ENCODE results near the gene SIL1.

SIL1 gene

DNA sequence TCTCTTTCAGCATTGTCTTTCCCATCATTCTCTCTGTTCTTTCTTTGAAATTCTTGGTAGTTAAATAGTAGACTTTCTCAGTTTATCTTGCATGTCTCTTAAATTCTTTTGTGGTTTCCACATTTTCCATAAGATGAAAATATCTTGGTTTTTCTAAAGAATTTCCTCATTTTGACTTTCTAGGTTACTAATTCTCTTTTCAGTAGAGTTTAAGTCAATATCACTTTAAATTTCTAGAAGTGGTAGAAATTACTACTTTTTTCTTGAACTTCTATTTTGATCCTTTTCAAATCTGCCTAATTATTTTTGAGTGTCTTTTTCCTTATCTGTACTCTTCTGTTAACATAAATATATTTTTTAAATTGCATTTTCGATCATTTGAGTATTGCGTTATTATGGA, 299.4 kb downstream of the SIL1 start:
- POLR2A ChIA-PET, result no interaction called here
- TF ChIP-seq BHLHE40 (IDR thresholded peaks at IDR 0.05; ENCODE audit: borderline replicate concordance) (no peak), ELF4 (IDR thresholded peaks at IDR 0.05) (no peak), CTBP1 (IDR thresholded peaks at IDR 0.05; ENCODE audit: borderline replicate concordance) (no peak)
- CTCF ChIA-PET, result no interaction called here
- DNase-seq (ENCODE audit: extremely low spot score), result no peak

DNA sequence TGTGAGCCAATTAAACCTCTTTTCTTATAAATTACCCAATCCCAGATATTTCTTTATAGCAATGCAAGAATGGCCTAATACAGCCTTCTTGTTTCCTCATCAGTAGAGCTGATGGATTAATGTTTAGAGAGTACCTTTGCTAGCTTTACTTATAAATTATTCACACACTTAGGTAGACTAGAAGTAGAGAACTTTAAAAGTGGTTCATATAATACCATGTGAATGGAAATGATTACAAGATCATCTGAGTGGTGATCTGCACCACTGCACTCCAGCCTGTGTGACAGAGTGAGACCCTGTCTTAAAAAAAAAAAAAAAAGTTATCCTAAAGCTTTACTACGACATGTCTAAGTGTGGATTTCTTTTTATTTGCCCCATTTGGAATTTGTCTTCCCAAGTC, 299.9 kb downstream of the SIL1 start:
- DNase-seq (ENCODE audit: extremely low spot score), result no peak
- CTCF ChIA-PET, result interaction anchor here (0.6 kb wide), 1 partner anchor 48 kb away, joined by 3 read pairs; no protein-coding TSS in a partner anchor
- TF ChIP-seq PKNOX1 (IDR thresholded peaks at IDR 0.05) (no peak), SP1 (IDR thresholded peaks at IDR 0.05) (no peak), FOXK2 (IDR thresholded peaks at IDR 0.05) (no peak), ARNT (IDR thresholded peaks at IDR 0.05) (no peak), ELF4 (IDR thresholded peaks at IDR 0.05) (no peak), TARDBP (IDR thresholded peaks at IDR 0.05) (no peak), ZNF384 (IDR thresholded peaks at IDR 0.05) (no peak), CTBP1 (IDR thresholded peaks at IDR 0.05; ENCODE audit: borderline replicate concordance) (no peak), NFRKB (IDR thresholded peaks at IDR 0.05) (no peak), LEF1 (IDR thresholded peaks at IDR 0.05; ENCODE audit: borderline replicate concordance) (no peak), HDGF (IDR thresholded peaks at IDR 0.05; ENCODE audit: borderline replicate concordance) (no peak), BHLHE40 (IDR thresholded peaks at IDR 0.05; ENCODE audit: borderline replicate concordance) (no peak), L3MBTL2 (conservative IDR thresholded peaks at IDR 0.05) (no peak), FOXA1 (IDR thresholded peaks at IDR 0.05) (no peak), SUZ12 (IDR thresholded peaks at IDR 0.05) (no peak)
- POLR2A ChIA-PET, result no interaction called here

All from HEK293T (cell line).